NCI-H1092 (cell line): ENCODE measurements around the gene CNTNAP4.

Experiments used
- DNase-seq: peaks from one replicate; lab custom pipeline; 2025; lab: John Stamatoyannopoulos, UW

CNTNAP4 gene

GRCh38 chr16:76583945-76584344 lies 306.7 kb downstream of the CNTNAP4 start:
- DNase-seq, result no peak

DNA sequence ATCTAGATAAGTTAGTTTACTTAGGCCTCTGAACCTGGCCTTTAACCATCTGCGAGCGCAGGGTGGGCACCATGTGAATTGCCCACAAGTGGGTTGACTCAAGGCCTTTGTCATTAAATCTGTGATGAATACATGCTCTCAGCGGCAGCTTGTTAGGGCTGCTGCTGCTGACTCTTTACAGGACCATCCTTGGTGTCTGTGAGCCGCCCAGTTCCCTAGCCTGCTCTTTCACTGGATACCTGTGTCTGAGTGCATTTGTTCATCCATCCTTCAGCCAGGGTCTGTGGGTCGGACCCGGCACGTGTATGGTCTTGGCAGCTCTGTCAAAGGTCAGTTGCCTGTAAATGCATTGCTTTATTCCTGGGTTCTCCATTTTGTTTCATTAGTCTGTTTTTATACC lies 321.3 kb downstream of the CNTNAP4 start:
- no peak for DNase-seq

GRCh38 chr16:76607317-76607716 lies 330.1 kb downstream of the CNTNAP4 start:
- no peak for DNase-seq
